HG02970 (cell line): ENCODE results near the gene NOD2.

Experiments
- ATAC-seq: cut with Tn5 transposase; IDR thresholded peaks from one replicate; pipeline ENCODE4 v1.9.1; 2021; ENCODE audit warnings: mild to moderate bottlenecking, moderate library complexity, moderate number of reproducible peaks; ENCODE audit not compliant: unreplicated experiment, low FRiP score

The NOD2 gene

GRCh38 chr16:50739031-50739430 is 45.6 kb downstream of the NOD2 start:
- no peak for ATAC-seq

GRCh38 chr16:50740736-50741135 is 47.3 kb downstream of the NOD2 start:
- ATAC-seq, result no peak

GRCh38 chr16:50741225-50741780 is 47.9 kb downstream of the NOD2 start:
- peak; percentile 3 for ATAC-seq

- ATAC-seq, result peak; percentile 93
Observed at GRCh38 chr16:50741781-50742575, 48.6 kb downstream of the NOD2 start, which contains the start of gene CYLD. Gene CYLD (plus strand): TSS chr16:50742086. CDS start chr16:50749699, 7,613 bp downstream.

- ATAC-seq, result no peak
Observed at GRCh38 chr16:50742576-50743200, 49.3 kb downstream of the NOD2 start.

- ATAC-seq, result no peak
Observed at GRCh38 chr16:50743581-50744225, 50.3 kb downstream of the NOD2 start.

- ATAC-seq, result no peak
Observed at GRCh38 chr16:50744881-50745280, 51.5 kb downstream of the NOD2 start.

- ATAC-seq, result no peak
Observed at GRCh38 chr16:50745940-50746339, 52.5 kb downstream of the NOD2 start.

- no peak for ATAC-seq
Observed at GRCh38 chr16:50747207-50747956, 54.0 kb downstream of the NOD2 start.

- no peak for ATAC-seq
Observed at GRCh38 chr16:50751528-50751927, 58.1 kb downstream of the NOD2 start.

GRCh38 chr16:50752471-50753235 is 59.2 kb downstream of the NOD2 start:
- ATAC-seq, result no peak

GRCh38 chr16:50756473-50756872 is 63.1 kb downstream of the NOD2 start:
- ATAC-seq, result no peak

GRCh38 chr16:50761267-50761666 is 67.9 kb downstream of the NOD2 start:
- ATAC-seq, result no peak

GRCh38 chr16:50762241-50762640 is 68.8 kb downstream of the NOD2 start:
- ATAC-seq, result no peak

- ATAC-seq, result no peak
Observed at GRCh38 chr16:50763211-50763610, 69.8 kb downstream of the NOD2 start.

GRCh38 chr16:50765260-50765659 is 71.9 kb downstream of the NOD2 start:
- ATAC-seq, result no peak

- no peak for ATAC-seq
Observed at GRCh38 chr16:50765861-50766260, 72.5 kb downstream of the NOD2 start.

- no peak for ATAC-seq
Observed at GRCh38 chr16:50767197-50767596, 73.8 kb downstream of the NOD2 start.

- no peak for ATAC-seq
Observed at GRCh38 chr16:50771366-50771765, 78.0 kb downstream of the NOD2 start.

- ATAC-seq, result no peak
Observed at GRCh38 chr16:50774405-50774804, 81.0 kb downstream of the NOD2 start.
